ENCODE data around the gene RNF40.

The RNF40 gene

GRCh38 chr16:30762991-30763725, 1.0 kb downstream of the RNF40 start:
- no peak for DNase-seq

DNA sequence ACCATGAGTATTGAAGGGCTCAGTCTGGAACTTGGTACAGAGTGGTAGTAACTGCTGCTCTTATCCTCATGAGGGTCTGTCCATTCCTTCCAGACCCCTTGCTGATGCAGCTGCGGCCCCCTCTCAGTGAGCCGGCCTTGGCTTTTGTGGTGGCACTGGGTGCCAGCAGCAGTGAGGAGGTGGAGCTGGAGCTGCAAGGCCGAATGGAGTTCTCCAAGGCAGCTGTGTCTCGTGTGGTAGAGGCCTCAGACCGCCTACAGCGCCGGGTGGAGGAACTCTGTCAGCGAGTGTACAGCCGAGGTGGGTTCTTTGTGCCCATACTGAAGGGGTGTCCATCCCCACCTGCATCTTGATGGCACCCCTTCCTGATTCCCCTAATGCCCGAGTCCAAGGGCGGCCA, 2.0 kb downstream of the RNF40 start:
- DNase-seq: no peak

- DNase-seq: no peak
These were observed 2.8 kb downstream of the RNF40 start for GRCh38 chr16:30764816-30765465.

DNA sequence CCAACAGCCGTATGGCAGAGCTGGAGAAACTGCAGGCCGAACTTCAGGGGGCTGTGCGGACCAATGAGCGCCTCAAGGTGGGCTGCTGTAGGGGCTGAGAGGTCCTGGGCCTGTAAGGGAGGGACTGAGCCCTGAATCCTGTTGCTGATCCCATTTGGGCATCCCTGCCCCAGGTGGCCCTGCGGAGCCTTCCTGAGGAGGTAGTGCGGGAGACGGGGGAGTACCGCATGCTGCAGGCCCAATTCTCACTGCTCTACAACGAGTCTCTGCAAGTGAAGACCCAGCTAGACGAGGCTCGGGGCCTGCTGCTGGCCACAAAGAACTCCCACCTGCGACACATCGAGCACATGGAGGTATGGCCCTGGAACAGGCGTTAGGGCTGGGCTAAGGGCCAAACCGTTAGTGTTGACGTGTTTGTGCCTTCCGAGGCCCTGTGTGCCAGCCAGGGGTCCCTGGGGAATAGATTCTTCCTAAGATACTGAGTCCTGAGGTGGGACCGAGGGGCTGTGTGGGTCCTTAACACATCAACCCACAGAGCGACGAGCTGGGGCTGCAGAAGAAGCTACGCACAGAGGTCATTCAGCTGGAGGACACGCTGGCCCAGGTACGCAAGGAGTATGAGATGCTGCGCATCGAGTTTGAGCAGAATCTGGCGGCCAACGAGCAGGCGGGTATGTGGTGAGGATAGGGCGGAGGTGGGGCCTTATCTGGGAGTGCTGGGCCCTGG, 4.2 kb downstream of the RNF40 start:
- DNase-seq: no peak

- DNase-seq: no peak
These were observed 4.8 kb downstream of the RNF40 start for GRCh38 chr16:30766933-30767284.

DNA sequence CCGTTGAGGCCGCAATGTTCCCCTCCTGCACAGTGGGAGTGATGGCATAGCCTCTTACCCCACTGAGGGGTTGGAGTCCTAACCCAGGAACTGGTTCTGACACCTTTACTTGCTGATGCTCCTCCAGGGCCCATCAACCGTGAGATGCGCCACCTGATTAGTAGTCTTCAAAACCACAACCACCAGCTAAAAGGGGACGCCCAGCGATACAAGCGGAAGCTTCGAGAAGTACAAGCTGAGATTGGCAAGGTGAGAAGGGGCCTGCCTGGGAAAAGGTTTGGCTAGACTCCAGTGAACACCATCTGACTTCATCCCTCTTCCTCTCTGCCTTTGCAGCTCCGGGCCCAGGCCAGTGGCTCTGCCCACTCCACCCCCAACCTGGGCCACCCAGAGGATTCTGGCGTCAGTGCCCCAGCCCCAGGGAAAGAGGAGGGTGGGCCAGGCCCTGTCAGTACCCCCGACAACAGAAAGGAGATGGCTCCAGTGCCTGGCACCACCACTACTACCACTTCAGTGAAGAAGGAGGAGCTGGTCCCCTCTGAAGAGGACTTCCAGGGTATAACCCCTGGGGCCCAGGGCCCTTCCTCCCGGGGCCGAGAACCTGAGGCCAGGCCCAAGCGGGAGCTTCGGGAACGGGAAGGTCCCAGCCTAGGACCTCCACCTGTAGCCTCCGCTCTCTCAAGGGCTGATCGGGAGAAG, 5.8 kb downstream of the RNF40 start:
- no peak for DNase-seq

GRCh38 chr16:30768583-30769181, 6.6 kb downstream of the RNF40 start:
- no peak for DNase-seq

DNA sequence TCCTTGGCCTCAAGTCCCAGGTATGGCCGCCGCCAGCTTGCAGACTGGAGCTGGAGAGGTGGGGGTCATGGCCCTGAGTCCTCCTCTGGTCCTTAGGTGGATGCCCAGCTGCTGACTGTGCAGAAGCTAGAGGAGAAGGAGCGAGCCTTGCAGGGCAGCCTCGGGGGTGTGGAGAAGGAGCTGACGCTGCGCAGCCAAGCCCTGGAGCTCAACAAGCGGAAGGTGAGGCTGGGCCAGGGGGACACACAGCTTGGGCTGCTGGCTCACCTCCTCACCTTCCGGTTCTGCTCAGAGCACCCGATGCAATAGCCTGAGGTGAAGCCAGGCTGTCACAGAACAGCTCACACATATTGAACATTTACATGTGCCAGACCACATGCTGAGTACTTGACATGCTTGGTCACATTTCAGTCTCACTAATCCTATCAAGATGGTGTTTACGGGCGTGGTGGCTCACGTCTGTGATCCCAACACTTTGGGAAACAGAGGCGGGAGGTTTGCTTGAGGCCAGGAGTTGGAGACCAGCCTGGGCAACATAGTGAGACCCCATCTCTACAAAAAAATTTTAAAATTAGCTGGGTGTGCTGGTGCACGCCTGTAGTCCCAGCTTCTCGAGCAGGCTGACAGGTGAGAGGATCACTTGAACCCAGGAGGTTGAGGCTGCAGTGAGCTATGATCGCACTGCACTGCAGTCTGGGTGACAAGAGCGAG, 7.4 kb downstream of the RNF40 start:
- no peak for DNase-seq

DNA sequence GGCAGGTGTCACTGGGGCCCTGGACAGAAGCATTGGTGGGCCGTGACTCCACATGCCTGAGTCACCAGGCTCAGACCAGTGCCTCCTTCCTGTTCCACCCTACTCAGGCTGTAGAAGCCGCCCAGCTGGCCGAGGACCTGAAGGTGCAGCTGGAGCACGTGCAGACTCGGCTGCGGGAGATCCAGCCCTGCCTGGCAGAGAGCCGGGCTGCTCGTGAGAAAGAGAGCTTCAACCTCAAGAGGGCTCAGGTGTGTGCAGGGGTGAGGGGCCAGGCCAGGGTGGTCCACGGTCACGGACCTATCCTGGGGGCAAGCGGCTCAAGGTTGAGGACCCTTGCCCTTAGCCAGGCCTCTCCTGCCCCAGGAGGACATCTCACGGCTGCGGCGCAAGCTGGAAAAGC, 9.6 kb downstream of the RNF40 start:
- DNase-seq: no peak

DNA sequence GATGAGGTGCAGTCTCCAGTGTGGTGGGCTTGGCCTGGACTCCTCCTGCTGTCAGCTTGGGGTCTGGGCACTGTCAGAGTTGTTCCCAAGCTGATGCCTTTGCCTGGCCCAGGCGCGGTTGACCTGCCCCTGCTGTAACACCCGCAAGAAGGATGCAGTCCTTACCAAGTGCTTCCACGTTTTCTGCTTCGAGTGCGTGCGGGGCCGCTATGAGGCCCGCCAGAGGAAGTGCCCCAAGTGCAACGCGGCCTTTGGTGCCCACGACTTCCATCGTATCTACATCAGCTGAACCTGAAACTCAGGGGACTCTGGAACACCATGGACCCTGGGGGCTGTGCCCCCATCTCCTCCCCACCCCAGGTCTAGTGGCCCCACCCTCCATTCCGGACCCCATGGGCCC, 11.7 kb downstream of the RNF40 start:
- no peak for DNase-seq

GRCh38 chr16:30774367-30775130, 12.4 kb downstream of the RNF40 start:
- no peak for DNase-seq

DNA sequence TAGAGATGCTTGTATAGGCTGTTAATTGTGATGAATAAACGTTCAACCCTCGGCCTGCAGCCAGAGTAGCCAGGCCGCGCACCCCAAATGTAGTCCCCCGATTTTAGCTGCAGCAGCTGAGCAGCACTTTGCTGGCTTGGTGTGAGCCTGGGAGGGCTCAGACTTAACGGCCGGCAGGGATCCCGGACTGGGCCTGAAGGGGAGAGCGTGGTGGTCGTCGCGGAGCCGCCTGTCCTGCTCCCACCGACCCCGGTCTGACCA, 12.9 kb downstream of the RNF40 start:
- no peak for DNase-seq

DNA sequence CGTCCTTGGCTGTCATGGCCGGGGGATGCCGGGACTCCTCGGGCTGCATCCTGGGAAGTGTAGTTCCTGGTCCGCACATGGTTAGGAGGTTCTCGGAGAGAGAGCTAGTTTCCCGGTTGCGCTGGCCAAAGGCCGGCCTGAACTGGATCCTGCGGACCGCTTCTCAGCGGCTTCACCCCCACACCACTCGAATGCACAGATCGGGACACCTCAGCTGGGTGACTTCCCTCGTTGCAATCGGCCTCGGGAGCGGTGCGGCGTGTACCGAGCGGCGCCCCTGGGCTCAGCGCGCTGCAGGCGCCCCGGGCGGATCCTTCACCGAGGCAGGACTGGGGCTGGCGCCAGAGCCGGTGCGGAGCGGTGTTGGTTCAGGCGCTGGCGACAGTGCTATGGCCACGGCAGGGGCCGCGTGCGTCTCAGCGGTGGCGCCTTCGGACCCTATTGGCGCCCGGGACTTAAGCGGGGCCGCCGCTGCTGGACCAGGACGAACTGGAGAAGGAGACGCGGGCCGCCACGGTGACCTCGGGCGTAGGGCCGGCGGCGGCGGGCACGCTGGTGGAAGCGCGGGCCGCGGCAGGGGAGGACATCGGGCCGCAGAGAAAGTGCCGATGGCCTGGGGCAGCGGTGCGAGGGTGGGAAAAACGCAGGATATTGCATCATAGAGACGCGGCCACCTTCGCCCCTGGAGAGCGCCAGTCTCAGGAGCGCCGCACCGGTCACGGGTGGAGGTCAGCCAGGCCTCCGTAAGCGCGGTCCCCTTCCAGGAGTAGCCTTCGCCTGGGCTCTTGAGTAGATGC, 13.5 kb downstream of the RNF40 start:
- DNase-seq: peak; percentile 65

- DNase-seq: no peak
These were observed 15.6 kb downstream of the RNF40 start for GRCh38 chr16:30777591-30778297.

DNA sequence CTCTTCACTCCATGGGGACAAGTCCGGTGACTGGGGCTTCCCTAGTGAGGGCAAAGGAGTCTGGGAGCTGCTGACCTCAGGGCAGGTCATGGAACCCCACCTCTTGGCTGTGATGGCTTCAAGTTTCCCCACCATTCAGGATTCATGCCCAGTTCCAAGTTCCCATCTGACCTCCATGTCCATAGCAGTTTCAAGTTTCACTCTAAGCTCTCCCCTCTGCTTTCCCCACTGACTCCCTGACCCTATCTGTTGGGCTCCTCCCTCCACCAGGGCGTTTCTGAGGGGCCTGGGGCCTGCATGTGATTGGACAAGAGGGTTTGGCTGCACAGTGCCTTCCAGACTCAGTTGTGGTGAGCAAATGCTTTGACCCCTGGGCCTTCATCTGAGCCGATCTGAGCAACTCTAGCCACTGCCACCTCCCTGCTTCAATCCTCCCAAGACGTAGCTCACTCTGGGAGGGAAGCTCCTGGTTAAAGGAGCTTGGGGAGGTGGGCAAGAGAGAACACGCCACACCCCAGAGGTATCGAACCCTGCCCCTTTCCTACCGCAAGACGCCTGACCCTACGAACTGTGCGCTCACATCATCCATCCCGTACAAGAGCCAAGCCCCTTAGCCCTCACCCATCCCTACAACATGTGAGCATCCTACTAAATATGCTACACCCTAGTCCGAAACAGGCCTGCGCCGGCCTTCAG, 16.6 kb downstream of the RNF40 start:
- no peak for DNase-seq

- DNase-seq: no peak
These were observed 17.5 kb downstream of the RNF40 start for GRCh38 chr16:30779596-30779995.

DNA sequence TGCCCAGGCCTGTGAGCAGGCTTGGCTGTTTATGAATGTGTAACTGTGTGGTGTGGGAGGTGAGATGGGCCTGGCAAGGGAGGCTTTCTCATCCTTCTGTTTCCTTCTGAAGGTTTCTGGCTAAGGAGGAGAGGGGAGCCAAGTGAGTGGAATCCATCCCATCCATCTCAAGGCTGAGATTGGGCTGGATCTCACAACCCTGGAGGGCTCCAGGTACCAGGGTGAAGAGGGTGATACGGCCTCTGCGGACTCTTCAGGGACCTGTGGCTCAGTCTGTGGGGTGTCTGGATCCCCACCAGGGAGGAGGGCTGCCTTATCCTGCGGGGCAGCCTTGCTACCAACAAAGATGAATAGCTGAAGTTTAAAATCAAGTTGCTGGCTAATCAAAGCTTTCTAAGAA, 17.9 kb downstream of the RNF40 start:
- no peak for DNase-seq

GRCh38 chr16:30780549-30780948, 18.4 kb downstream of the RNF40 start:
- DNase-seq: no peak

DNA sequence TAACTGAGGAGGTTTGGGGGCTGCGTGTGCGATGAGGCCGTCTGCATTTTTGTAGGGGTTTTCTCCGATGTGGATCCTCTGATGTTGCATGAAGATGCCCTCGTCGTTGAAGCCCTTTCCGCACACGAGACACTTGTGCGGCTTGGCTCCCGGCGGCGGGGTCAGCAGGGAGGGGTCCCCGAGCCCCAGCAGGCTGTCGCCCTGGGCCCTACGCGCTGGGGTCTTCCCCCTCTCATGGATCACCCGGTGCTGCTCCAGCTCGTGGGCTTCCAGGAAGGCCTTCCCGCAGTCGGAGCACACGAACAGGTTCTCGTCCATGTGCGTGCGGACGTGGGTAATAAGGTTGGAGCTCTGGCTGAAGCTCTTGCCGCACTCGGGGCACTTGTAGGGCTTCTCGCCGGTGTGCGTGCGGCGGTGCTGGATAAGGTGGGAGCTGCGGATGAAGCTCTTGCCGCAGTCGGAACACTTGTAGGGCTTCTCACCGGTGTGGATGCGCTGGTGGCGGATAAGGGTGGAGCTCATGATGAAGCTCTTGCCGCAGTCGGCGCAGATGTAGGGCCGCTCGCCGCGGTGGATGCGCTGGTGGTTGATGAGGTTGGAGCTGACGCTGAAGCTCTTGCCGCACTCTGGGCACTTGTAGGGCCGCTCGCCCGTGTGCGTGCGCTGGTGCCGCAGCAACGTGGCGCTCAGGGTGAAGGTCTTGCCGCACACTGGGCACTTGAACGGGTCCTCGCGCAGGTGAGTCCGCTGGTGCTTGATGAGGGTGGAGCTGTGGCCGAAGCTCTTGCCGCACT, 20.6 kb downstream of the RNF40 start:
- no peak for DNase-seq
